Mucosa of rectum (tissue), 2 donors: ENCODE data around the gene RPS6KA5.
"Not testable (repeated sequence)": the region's sequence is repeated elsewhere in the genome, so short reads cannot be mapped to it uniquely, and the experiment has no call there.

ENCODE experiments used
- H3K27ac ChIP-seq, 2 donors: one replicate each; pipeline ENCODE4 v1.7.0; 2013; ENCODE audit warnings: inconsistent platforms in 2 of 2, low read depth in 2 of 2, low read length in 2 of 2
- H3K27me3 ChIP-seq, 2 donors: one replicate each; pipeline ENCODE4 v1.7.0; 2013; ENCODE audit warnings: low read length in 2 of 2; ENCODE audit not compliant: control insufficient read depth in 2 of 2, insufficient read depth in 2 of 2
- H3K36me3 ChIP-seq, 2 donors: one replicate each; pipeline ENCODE4 v1.7.0; 2013; ENCODE audit warnings: low read length in 2 of 2; ENCODE audit not compliant: control insufficient read depth in 2 of 2, insufficient read depth in 2 of 2
- H3K4me1 ChIP-seq, 2 donors: one replicate each; pipeline ENCODE4 v1.7.0; 2013; ENCODE audit warnings: low read length in 2 of 2, mild to moderate bottlenecking in 1 of 2; ENCODE audit not compliant: control insufficient read depth in 2 of 2, insufficient read depth in 2 of 2
- H3K4me3 ChIP-seq, 2 donors: one replicate each; pipeline ENCODE4 v1.7.0; 2013; ENCODE audit warnings: low read length in 2 of 2
- H3K9ac ChIP-seq, 2 donors: one replicate each; pipeline ENCODE4 v1.7.0; 2013; ENCODE audit warnings: low read length in 2 of 2, low read depth in 1 of 2, mild to moderate bottlenecking in 1 of 2
- H3K9me3 ChIP-seq, 2 donors: one replicate each; pipeline ENCODE4 v1.7.0; 2013; ENCODE audit warnings: low read length in 2 of 2; ENCODE audit not compliant: control insufficient read depth in 2 of 2
- donor health status: healthy.
- donor health status: Normal muscosa, but diverticular disease.

The RPS6KA5 gene

GRCh38 chr14:91048676-91049075, 11.8 kb downstream of the RPS6KA5 start:
- Histone ChIP-seq H3K4me3 (no peak overlapping the region), H3K9ac (no peak overlapping the region), H3K4me1 (no peaks in the 10 kb centered on the region), H3K27ac (no peak overlapping the region), H3K36me3 (no peaks in the 10 kb centered on the region), H3K9me3 (no peaks in the 10 kb centered on the region), H3K27me3 (no peaks in the 10 kb centered on the region)

- H3K4me1 ChIP-seq = no peaks in the 10 kb centered on the region
- H3K36me3 ChIP-seq = no peaks in the 10 kb centered on the region
- H3K9ac ChIP-seq = no peak overlapping the region
- no peaks in the 10 kb centered on the region for H3K9me3 ChIP-seq
- no peaks in the 10 kb centered on the region for H3K27me3 ChIP-seq
- no peak overlapping the region for H3K4me3 ChIP-seq
- no peak overlapping the region for H3K27ac ChIP-seq
Observed at GRCh38 chr14:91048265-91048664, 12.2 kb downstream of the RPS6KA5 start.

GRCh38 chr14:91047174-91047753, 13.2 kb downstream of the RPS6KA5 start:
- Histone ChIP-seq H3K4me3 (no peak overlapping the region), H3K9ac (no peak overlapping the region), H3K4me1 (no peaks in the 10 kb centered on the region), H3K9me3 (no peaks in the 10 kb centered on the region), H3K27ac (no peak overlapping the region), H3K27me3 (no peaks in the 10 kb centered on the region), H3K36me3 (no peaks in the 10 kb centered on the region)

GRCh38 chr14:91046488-91047072, 13.9 kb downstream of the RPS6KA5 start:
- no peaks in the 10 kb centered on the region for H3K27me3 ChIP-seq
- H3K9ac ChIP-seq = no peak overlapping the region
- H3K4me1 ChIP-seq = peaks cover 0 to 3% of the 10 kb centered on the region in 2 donors
- no peaks in the 10 kb centered on the region for H3K36me3 ChIP-seq
- no peaks in the 10 kb centered on the region for H3K9me3 ChIP-seq
- no peak overlapping the region for H3K27ac ChIP-seq
- H3K4me3 ChIP-seq = no peak overlapping the region

- H3K36me3 ChIP-seq = no peaks in the 10 kb centered on the region
- H3K4me1 ChIP-seq = peaks cover 0 to 3% of the 10 kb centered on the region in 2 donors
- H3K27me3 ChIP-seq = no peaks in the 10 kb centered on the region
- no peak overlapping the region for H3K4me3 ChIP-seq
- no peak overlapping the region for H3K27ac ChIP-seq
- no peak overlapping the region for H3K9ac ChIP-seq
- no peaks in the 10 kb centered on the region for H3K9me3 ChIP-seq
Observed at GRCh38 chr14:91041450-91041849, 19.0 kb downstream of the RPS6KA5 start.

- Histone ChIP-seq H3K27ac (no peak overlapping the region), H3K27me3 (no peaks in the 10 kb centered on the region), H3K9ac (no peak overlapping the region), H3K9me3 (no peaks in the 10 kb centered on the region), H3K36me3 (no peaks in the 10 kb centered on the region), H3K4me1 (peaks cover 0 to 3% of the 10 kb centered on the region in 2 donors), H3K4me3 (no peak overlapping the region)
Observed at GRCh38 chr14:91040545-91040944, 19.9 kb downstream of the RPS6KA5 start.

- H3K27me3 ChIP-seq = no peaks in the 10 kb centered on the region
- H3K4me3 ChIP-seq = no peak overlapping the region
- peaks cover 0 to 3% of the 10 kb centered on the region in 2 donors for H3K4me1 ChIP-seq
- no peaks in the 10 kb centered on the region for H3K9me3 ChIP-seq
- H3K9ac ChIP-seq = no peak overlapping the region
- H3K36me3 ChIP-seq = no peaks in the 10 kb centered on the region
- no peak overlapping the region for H3K27ac ChIP-seq
Observed at GRCh38 chr14:91038439-91038838, 22.0 kb downstream of the RPS6KA5 start.

- Histone ChIP-seq H3K4me1 (peaks cover 0 to 1% of the 10 kb centered on the region in 2 donors), H3K9ac (no peak overlapping the region), H3K9me3 (no peaks in the 10 kb centered on the region), H3K27ac (no peak overlapping the region), H3K27me3 (no peaks in the 10 kb centered on the region), H3K4me3 (no peak overlapping the region), H3K36me3 (no peaks in the 10 kb centered on the region)
Observed at GRCh38 chr14:91036741-91037469, 23.5 kb downstream of the RPS6KA5 start.

- Histone ChIP-seq H3K9ac (no peak overlapping the region), H3K36me3 (no peaks in the 10 kb centered on the region), H3K27ac (peak overlapping the region in 1 of 2 donors; percentile 29), H3K4me3 (no peak overlapping the region), H3K9me3 (no peaks in the 10 kb centered on the region), H3K27me3 (no peaks in the 10 kb centered on the region), H3K4me1 (no peaks in the 10 kb centered on the region)
Observed at GRCh38 chr14:91035855-91036254, 24.6 kb downstream of the RPS6KA5 start.

- not testable (repeated sequence) for H3K9ac ChIP-seq, H3K4me1 ChIP-seq, H3K9me3 ChIP-seq, H3K27ac ChIP-seq, H3K27me3 ChIP-seq, H3K36me3 ChIP-seq, H3K4me3 ChIP-seq
Observed at GRCh38 chr14:91034379-91034778, 26.1 kb downstream of the RPS6KA5 start.
